Measurements from ENCODE around the gene BCKDHA.
A peak's percentile ranks its signal among the peaks of the same experiment; 100 is the strongest.
"Not testable (repeated sequence)": the region's sequence is repeated elsewhere in the genome, so short reads cannot be mapped to it uniquely, and the experiment has no call there.

The BCKDHA gene

DNA sequence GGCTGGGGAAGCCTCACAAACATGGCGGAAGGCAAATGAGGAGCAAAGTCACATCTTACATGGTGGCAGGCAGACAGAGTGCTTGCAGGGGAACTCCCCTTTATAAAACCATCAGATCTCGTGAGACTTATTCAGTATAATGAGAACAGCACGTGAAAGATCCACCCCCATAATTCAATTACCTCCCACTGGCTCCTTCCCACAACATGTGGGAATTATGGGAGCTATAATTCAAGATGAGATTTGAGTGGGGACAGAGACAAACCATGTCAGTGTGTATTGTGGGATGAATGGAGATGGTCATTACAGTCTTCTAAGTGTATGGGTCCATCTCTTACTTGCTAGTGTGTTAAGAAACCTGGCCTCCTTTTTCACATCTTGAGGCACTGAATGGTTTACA lies 4.4 kb downstream of the BCKDHA start:
- intact Hi-C loops (cut with micrococcal nuclease), result no loop called here
- Mint-ChIP-seq H3K4me1 (ENCODE audit: low read depth) (peaks cover 54% of the 10 kb centered on the region), H3K4me3 (no peak overlapping the region), H3K27ac (no peak overlapping the region), H3K27me3 (no peaks in the 10 kb centered on the region), H3K36me3 (ENCODE audit: low read depth) (peaks cover 52% of the 10 kb centered on the region), H3K9me3 (no peaks in the 10 kb centered on the region)

DNA sequence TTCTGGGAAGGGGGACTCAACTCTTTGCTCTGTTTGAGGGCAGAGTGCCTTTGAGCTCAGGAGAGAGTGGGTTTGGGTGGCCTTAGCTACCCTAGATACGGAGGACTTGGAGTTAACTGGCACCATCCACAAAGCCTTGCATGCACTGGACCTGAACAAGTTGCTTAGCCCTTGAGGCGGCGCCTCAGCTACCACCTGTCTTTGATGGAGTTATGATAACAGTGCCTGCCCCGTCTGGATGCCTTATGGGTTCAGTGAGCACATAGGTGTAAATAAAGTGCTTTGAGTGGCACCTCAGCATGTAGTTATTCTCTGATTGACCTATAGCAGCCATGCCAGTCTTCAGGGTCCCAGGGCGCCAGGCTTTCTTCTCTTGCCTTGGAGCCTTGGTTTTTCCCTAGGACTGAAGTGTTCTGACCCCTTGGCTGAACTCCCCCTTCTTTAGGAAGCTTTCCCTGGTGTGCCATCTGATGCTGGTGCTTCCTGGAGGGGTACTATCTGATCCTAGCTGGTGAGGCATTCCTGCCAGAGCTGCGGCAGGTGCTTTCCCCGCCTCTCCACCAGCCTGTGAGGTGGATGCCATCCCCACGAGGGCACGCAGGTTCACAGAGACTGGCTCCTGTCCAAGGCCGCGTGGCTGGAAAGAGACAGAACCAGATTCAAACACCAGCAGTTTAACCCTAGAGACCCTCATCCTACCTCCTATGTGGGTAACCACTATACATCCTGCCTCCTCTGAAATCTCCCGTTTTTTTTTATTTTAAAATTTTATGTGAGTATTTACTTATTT lies 5.8 kb downstream of the BCKDHA start:
- peak overlapping the region; percentile 31 for H3K27ac Mint-ChIP-seq
- no peaks in the 10 kb centered on the region for H3K27me3 Mint-ChIP-seq
- intact Hi-C loops (cut with micrococcal nuclease), result no loop called here
- peaks cover 44% of the 10 kb centered on the region for H3K36me3 Mint-ChIP-seq (ENCODE audit: low read depth)
- H3K4me1 Mint-ChIP-seq (ENCODE audit: low read depth), result peaks cover 61% of the 10 kb centered on the region
- no peak overlapping the region for H3K4me3 Mint-ChIP-seq
- no peaks in the 10 kb centered on the region for H3K9me3 Mint-ChIP-seq

DNA sequence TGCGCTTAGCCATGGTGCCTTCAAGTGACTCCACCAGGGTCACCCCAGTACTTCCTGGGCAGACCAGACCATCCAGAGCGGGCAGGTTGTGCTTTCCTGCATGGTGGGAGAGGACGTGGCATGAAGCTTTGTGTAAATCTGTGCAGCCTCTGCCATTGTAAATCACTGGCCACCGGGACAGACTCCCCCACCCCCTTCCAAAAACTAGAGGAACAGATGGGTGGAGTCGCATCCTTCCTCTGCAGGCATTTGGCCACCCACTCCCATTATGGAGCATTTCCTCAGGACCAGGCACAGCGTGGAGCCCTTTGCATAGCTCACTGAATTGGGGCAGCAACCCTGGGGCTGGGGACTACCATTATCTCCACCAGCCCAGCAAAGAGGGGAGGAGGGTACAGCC lies 8.2 kb downstream of the BCKDHA start:
- intact Hi-C loops (cut with micrococcal nuclease), result no loop called here
- H3K36me3 Mint-ChIP-seq (ENCODE audit: low read depth), result peaks cover 40% of the 10 kb centered on the region
- H3K27me3 Mint-ChIP-seq, result no peaks in the 10 kb centered on the region
- H3K9me3 Mint-ChIP-seq, result no peaks in the 10 kb centered on the region
- no peak overlapping the region for H3K4me3 Mint-ChIP-seq
- H3K27ac Mint-ChIP-seq, result peak overlapping the region; percentile 89
- H3K4me1 Mint-ChIP-seq (ENCODE audit: low read depth), result peaks cover 67% of the 10 kb centered on the region

DNA sequence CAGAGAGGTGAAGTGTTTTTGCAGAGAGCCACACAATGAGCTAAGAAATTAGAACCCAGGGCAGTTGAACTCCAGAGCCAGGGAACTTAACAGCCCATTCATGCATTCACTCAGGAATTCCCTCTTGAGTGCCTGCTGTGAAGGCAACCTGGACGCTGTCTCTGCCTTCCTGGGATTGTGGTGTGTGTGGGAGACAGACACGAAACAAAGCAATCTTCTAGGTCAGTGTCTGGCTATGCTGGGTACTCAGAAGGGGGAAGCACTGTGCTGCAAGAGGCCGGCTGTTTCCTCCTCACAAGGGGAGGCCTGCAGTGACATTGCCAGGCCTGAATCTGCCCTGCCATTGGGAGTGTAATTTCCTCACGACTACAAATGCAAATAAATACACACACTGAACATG lies 9.7 kb downstream of the BCKDHA start:
- peaks cover 41% of the 10 kb centered on the region for H3K36me3 Mint-ChIP-seq (ENCODE audit: low read depth)
- H3K27ac Mint-ChIP-seq, result peak overlapping the region; percentile 89
- H3K27me3 Mint-ChIP-seq, result no peaks in the 10 kb centered on the region

DNA sequence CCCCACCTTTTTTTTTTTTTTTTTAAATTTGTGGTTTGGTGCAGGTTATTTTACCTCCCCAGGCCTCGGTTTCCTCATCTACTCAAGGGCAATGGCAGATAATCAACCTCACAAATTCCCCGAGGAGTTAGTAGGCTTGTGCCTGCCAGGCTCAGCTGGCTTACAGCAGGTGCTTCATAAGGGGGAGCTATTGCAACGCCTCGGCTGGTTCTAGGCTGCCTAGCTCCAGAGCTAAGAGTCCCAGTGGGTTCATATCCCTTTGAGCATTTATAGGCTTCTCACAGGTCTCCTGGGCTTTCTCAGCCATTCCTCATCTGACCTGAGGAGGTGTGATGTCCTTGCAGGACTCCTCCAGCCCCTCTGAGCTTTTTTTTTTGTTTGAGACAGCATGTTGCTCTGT lies 10.6 kb downstream of the BCKDHA start:
- intact Hi-C loops (cut with micrococcal nuclease), result no loop called here
- no peak overlapping the region for H3K4me3 Mint-ChIP-seq
- H3K36me3 Mint-ChIP-seq (ENCODE audit: low read depth), result peaks cover 43% of the 10 kb centered on the region
- H3K27ac Mint-ChIP-seq, result peak overlapping the region; percentile 89
- no peaks in the 10 kb centered on the region for H3K9me3 Mint-ChIP-seq
- peaks cover 67% of the 10 kb centered on the region for H3K4me1 Mint-ChIP-seq (ENCODE audit: low read depth)
- no peaks in the 10 kb centered on the region for H3K27me3 Mint-ChIP-seq

More for the DNA sequence above, 9.7 kb downstream of the BCKDHA start:
- Mint-ChIP-seq H3K9me3 (no peaks in the 10 kb centered on the region), H3K4me1 (ENCODE audit: low read depth) (peaks cover 66% of the 10 kb centered on the region), H3K4me3 (peak overlapping the region; percentile 26)
- intact Hi-C loops (cut with micrococcal nuclease), result no loop called here

DNA sequence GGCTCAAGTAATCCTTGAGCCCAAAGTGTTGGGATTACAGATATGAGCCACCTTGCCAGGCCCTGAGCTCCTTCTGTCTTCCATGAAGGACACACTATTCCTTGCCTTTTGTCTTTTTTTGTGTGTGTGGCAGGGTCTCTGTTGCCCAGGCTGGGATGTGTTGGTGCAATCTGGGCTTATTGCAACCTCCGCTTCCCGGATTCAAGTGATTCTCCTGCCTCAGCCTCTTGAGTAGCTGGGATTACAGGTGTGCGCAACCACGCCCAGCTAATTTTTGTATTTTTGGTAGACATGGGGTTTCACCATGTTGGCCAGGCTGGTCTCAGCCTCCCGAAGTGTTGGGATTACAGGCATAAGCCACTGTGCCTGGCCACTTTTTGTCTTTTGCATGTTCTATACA lies 11.2 kb downstream of the BCKDHA start:
- H3K27me3 Mint-ChIP-seq; intact Hi-C loops (cut with micrococcal nuclease); H3K4me3 Mint-ChIP-seq; H3K9me3 Mint-ChIP-seq: not testable (repeated sequence)
- Mint-ChIP-seq H3K27ac (peak overlapping the region; percentile 89), H3K4me1 (ENCODE audit: low read depth) (peaks cover 73% of the 10 kb centered on the region), H3K36me3 (ENCODE audit: low read depth) (peaks cover 43% of the 10 kb centered on the region)

DNA sequence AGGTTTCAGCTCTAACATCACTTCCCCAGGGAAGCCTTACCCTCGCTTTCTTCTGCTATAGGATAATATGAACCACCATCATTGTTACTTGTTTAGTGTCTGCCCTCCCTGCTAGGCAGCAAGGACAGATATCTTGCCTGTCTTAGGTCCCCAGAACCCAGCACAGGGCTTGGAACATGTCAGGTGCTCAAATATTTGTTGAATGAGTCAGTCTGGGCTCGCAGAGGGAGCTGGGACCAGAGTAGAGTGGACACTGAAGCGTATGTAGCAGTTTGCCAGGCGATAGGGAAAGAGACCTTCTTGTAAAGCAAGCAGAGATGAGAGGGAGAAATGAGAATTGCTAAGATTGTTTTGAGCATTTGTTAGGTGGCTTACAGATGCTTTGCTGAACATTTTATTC lies 11.7 kb downstream of the BCKDHA start:
- H3K27me3 Mint-ChIP-seq, result no peaks in the 10 kb centered on the region
- peak overlapping the region; percentile 30 for H3K4me3 Mint-ChIP-seq
- no peaks in the 10 kb centered on the region for H3K9me3 Mint-ChIP-seq
- peaks cover 46% of the 10 kb centered on the region for H3K36me3 Mint-ChIP-seq (ENCODE audit: low read depth)
- H3K27ac Mint-ChIP-seq, result peak overlapping the region; percentile 89
- intact Hi-C loops (cut with micrococcal nuclease), result no loop called here
- H3K4me1 Mint-ChIP-seq (ENCODE audit: low read depth), result peaks cover 77% of the 10 kb centered on the region

DNA sequence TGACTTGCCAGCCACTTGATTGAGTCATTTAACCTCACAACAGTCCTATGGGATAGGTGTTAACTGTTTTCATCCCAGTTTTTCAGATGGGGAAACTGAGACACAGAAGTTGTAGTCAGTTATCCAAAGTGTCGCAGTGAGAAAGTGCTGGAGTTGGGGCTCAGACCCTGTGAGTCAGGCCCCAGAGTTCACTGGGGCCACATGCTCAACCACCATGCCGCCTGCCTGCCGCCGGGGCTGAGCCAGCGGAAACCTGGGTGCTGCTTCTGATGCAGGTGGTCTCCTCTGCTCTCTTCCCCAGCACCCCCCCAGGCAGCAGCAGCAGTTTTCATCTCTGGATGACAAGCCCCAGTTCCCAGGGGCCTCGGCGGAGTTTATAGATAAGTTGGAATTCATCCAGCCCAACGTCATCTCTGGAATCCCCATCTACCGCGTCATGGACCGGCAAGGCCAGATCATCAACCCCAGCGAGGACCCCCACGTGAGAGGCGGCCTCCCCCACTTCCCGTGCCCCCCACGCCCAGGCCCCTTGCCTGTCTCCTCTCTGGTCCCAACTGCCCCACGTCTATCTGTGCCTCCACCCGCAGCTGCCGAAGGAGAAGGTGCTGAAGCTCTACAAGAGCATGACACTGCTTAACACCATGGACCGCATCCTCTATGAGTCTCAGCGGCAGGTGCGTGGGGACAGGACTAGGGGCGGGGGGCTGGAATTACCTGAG lies 12.9 kb downstream of the BCKDHA start:
- Mint-ChIP-seq H3K27me3 (no peaks in the 10 kb centered on the region), H3K27ac (peak overlapping the region; percentile 89), H3K4me3 (no peak overlapping the region), H3K4me1 (ENCODE audit: low read depth) (peaks cover 80% of the 10 kb centered on the region), H3K9me3 (no peaks in the 10 kb centered on the region), H3K36me3 (ENCODE audit: low read depth) (peaks cover 58% of the 10 kb centered on the region)
- intact Hi-C loops (cut with micrococcal nuclease), result no loop called here

DNA sequence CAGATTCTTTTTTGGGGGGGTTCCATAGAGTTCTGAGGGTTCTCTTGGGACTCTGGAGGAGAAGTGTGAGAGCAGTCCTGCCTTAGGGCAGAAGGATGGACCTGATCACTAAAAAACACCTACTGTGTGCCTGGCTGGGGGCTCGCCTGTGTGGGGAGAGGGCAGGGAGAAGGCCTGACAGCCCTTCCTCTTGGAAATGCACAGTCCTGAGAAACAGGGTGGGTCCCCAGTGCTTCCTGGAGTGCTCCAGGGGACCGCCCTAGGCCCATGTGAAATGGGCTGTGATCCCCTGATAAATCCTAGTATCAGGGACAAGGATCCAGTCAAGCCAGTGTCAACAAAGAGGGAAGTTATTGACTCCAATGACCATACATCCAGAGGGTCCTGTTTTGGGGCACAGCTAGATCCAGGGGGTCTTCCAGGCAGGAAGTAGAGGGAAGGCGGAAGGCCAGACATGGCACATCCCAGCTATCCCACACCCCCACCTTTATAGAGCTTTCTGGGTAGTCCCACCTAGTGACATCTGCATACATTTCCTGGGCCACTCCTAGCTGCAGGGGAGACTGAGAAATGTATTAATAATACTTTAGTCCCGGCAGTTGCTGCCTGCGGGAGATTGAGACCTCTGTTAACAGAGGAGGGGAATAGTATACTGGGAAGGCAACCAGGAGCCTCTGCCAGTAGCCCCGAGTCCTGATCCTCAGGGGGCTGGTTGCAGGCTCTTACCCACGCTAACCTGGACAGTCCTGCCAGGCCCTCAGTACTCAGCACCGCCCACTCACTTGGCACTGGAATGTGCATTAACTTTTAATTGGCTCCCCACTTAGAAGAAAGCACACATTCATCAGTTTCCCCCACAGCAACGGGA lies 13.7 kb downstream of the BCKDHA start:
- no peaks in the 10 kb centered on the region for H3K9me3 Mint-ChIP-seq
- H3K27me3 Mint-ChIP-seq, result no peaks in the 10 kb centered on the region
- peak overlapping the region; percentile 89 for H3K27ac Mint-ChIP-seq
- intact Hi-C loops (cut with micrococcal nuclease), result no loop called here
- no peak overlapping the region for H3K4me3 Mint-ChIP-seq
- peaks cover 71% of the 10 kb centered on the region for H3K4me1 Mint-ChIP-seq (ENCODE audit: low read depth)
- peaks cover 67% of the 10 kb centered on the region for H3K36me3 Mint-ChIP-seq (ENCODE audit: low read depth)

DNA sequence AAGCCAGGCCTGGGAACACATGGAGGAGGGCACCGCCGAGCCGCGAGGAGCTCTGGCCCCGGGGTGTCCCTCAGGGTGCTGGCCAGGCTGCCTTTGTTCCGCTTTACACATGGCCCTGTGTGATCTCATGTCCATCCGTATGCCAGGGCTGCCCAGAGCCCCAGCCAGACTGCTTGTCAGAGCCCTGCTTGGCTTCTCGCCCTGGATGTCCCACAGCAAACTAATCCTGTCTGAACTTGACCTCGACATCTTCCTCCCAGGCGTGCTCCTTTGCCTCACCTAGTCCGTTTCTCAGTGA lies 14.3 kb downstream of the BCKDHA start:
- Mint-ChIP-seq H3K4me1 (ENCODE audit: low read depth) (peaks cover 66% of the 10 kb centered on the region), H3K9me3 (no peaks in the 10 kb centered on the region), H3K27ac (peak overlapping the region; percentile 44), H3K4me3 (no peak overlapping the region), H3K36me3 (ENCODE audit: low read depth) (peaks cover 72% of the 10 kb centered on the region), H3K27me3 (no peaks in the 10 kb centered on the region)
- intact Hi-C loops (cut with micrococcal nuclease), result no loop called here

DNA sequence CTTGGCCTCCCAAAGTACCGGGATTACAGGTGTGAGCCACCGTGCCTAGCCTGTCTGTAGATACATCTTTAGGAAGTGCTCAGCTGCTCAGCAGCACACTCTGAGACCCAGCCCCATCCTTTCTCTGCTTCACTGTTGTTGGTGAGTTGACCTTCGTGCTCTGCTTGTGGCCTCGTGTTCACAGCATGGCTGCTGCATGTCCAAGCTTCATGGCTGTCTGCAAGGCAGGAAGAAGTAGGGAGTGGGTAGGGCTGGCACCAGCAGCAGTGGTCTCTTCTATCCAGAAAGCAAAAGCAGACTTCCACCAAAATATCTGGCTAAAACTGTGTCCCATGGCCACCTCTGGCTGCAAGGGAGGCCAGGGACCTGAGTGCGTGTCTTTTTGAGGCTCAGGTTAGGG lies 15.3 kb downstream of the BCKDHA start:
- no peaks in the 10 kb centered on the region for H3K9me3 Mint-ChIP-seq
- peaks cover 83% of the 10 kb centered on the region for H3K36me3 Mint-ChIP-seq (ENCODE audit: low read depth)
- no peak overlapping the region for H3K4me3 Mint-ChIP-seq
- no peaks in the 10 kb centered on the region for H3K27me3 Mint-ChIP-seq
- H3K4me1 Mint-ChIP-seq (ENCODE audit: low read depth), result peaks cover 62% of the 10 kb centered on the region
- H3K27ac Mint-ChIP-seq, result no peak overlapping the region
- intact Hi-C loops (cut with micrococcal nuclease), result no loop called here

DNA sequence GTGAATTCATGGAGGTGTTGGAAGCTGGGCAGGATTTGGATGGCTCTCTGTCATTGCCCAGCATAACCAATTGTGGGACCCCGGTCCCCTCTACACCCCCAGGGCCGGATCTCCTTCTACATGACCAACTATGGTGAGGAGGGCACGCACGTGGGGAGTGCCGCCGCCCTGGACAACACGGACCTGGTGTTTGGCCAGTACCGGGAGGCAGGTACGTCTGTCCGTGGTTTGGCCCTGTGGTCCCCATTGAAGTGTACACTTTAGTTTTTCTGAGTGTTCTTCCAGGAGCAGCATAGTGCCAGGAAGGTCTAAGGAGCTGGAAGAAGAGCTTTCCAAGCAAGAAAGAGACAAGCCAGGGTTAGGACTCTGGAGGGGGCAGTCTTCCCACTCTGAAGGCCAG lies 16.3 kb downstream of the BCKDHA start:
- no peaks in the 10 kb centered on the region for H3K9me3 Mint-ChIP-seq
- no peaks in the 10 kb centered on the region for H3K27me3 Mint-ChIP-seq
- intact Hi-C loops (cut with micrococcal nuclease), result no loop called here
- H3K36me3 Mint-ChIP-seq (ENCODE audit: low read depth), result peaks cover 93% of the 10 kb centered on the region
- no peak overlapping the region for H3K4me3 Mint-ChIP-seq
- peaks cover 63% of the 10 kb centered on the region for H3K4me1 Mint-ChIP-seq (ENCODE audit: low read depth)
- no peak overlapping the region for H3K27ac Mint-ChIP-seq

DNA sequence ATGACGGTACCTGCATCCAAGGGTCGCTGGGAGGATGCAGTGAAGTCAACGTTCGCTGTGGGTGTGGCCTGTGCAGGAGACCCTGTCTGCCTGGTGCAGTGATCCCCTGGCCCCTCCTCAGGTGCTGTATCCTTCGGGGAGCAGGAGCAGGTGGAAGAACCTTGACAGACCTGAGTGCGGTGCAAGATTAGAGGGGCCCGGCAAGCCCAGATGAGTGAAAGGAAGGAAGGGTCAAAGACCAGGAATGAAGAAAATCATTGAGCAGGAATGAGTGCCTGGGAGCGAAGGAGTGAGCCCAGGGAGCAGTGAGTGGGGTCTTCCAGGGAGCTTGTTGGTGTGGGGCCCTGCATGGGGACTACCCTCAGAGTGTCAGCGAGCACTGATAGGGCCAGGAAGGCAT lies 16.8 kb downstream of the BCKDHA start:
- H3K27me3 Mint-ChIP-seq, result no peaks in the 10 kb centered on the region
- no peak overlapping the region for H3K27ac Mint-ChIP-seq
- H3K4me3 Mint-ChIP-seq, result no peak overlapping the region

DNA sequence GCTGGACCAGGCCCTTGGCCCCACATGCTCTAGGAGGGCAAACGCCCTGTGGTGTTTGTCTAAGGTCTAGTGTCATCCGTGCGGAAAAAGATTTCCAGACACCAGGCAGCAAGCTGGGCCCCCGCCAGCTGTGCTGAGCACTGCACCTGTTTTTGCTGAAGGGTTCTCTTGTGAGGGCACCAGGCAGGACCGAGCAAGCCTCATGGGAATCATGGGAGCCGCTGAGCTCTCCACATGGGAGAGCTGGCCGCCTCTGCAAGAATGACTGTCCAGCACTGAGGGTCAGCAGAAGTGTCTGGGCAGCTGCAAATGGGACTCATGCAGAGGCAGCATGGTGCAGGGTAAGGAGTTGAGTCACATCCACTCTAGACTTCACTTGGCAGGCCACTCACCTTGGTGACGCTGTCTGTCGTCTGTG lies 17.5 kb downstream of the BCKDHA start:
- intact Hi-C loops (cut with micrococcal nuclease), result no loop called here
- no peaks in the 10 kb centered on the region for H3K27me3 Mint-ChIP-seq
- no peak overlapping the region for H3K4me3 Mint-ChIP-seq
- H3K9me3 Mint-ChIP-seq, result no peaks in the 10 kb centered on the region
- H3K36me3 Mint-ChIP-seq (ENCODE audit: low read depth), result peaks cover 100% of the 10 kb centered on the region
- peaks cover 64% of the 10 kb centered on the region for H3K4me1 Mint-ChIP-seq (ENCODE audit: low read depth)
- H3K27ac Mint-ChIP-seq, result no peak overlapping the region

More for the DNA sequence above, 16.8 kb downstream of the BCKDHA start:
- Mint-ChIP-seq H3K36me3 (ENCODE audit: low read depth) (peaks cover 98% of the 10 kb centered on the region), H3K4me1 (ENCODE audit: low read depth) (peaks cover 63% of the 10 kb centered on the region), H3K9me3 (no peaks in the 10 kb centered on the region)
- intact Hi-C loops (cut with micrococcal nuclease), result no loop called here

Measured in dendritic cell treated with granulocyte-macrophage colony-stimulating factor and Interleukin-4, amounts not matched to agents 40 ng/mL and 50 ng/mL, for 4 days (primary cell).